Stimulated activated CD4-positive, alpha-beta T cell treated with anti-CD3 and anti-CD28 coated beads, Interleukin-2, amount 100 ng/mL, for 24 hours (primary cell): ENCODE measurements around the gene ZBTB7C.

Source experiments
- DNase-seq, 2 donors: peaks; one replicate each; pipeline ENCODE4 v3.0.0-alpha.2; 2020

The ZBTB7C gene

DNA sequence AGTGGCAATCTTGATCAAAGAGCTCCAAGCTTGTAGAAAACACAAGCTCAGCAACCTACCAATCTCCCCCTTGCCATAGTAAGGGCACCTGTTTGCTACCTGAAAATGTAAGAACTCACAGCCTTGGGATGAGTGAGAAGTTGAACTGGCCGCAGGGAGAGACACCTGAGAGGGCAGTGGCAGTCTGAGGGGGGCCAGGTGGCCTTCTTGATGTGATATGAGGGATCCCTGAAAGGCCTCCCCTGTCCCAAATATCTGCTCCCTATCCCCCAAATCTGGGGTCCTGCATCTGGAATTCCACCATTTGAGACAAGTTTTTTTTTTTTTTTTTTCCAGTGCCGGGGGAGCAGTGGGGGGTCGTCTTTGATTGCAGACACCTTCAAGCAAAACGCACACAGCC, 248.6 kb downstream of the ZBTB7C start:
- no peak for DNase-seq

DNA sequence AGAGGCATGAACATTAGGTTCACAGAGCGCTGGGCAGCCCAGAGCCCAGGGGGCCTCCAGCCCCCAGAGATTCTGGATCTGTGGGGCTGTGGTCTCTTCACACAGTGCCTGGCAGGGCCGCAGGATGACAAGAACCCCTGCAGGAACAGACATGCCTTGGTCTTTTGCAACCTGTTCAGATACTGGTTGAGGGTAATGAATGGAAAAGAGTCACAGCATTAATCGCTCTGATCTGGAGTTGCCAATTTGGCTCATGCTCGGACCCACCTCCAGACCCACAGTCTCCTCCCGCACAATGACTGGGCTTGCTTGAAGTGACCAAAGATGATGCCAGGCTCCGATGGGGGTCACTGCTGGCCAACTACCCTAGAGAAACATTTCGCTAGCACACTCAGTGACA, 249.4 kb downstream of the ZBTB7C start:
- DNase-seq, result no peak

DNA sequence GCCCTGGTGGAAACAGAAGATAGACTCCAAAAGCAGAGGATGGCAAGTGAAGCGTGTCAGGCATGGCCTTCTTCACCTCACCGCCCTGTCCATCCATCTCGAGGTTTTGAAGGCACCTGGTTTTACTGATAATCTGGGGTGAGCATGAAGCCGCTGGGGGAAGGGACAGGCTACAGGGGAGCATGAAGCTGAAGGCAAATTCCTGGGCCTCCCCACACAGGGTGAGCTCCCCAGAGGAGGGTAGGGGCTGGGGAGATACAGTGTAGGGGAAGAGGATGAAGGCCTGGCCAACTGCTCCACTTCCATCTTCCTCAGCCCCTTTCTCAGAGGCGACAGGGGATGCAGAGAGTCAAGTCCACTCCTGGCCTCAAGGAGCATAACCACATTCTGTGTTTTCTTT, 250.5 kb downstream of the ZBTB7C start:
- no peak for DNase-seq

DNA sequence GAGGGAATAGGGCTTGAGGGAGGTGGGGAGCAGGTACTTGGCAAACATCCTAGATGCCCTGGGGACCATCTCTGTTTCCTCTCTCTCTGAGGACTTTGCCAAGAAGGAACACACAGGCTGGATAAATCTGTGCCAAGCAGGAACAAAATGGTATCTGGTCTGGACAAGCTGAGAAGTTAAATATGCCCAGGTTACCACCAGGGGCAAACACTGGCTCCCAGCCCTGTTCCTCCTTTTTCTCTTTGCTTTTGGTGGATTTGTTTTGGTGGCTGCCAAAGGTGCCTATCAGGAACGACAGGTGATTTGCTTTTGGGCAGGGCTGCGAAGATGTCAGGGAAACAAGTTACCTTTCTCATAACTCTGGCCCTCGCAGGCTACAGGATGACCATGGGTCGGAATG, 251.2 kb downstream of the ZBTB7C start:
- no peak for DNase-seq

DNA sequence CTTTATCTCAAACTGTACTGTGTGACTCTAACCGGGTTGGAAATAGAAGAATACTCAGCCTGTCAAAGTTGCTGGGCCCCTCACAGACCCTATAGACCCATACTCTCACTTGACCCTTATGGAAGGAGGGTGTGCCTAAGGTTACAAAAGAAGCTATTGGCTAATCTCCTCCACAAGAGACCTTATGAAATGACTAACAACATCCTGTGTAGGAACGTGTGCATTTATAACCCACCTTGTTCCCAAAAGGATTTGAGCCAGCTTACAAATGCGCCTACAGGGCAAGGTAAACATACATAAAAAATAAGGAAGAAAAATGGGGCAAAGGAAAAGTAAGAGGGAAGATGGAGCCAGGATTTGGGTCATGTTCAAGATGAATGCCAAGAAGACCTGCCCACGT, 253.3 kb downstream of the ZBTB7C start:
- DNase-seq, result no peak

DNA sequence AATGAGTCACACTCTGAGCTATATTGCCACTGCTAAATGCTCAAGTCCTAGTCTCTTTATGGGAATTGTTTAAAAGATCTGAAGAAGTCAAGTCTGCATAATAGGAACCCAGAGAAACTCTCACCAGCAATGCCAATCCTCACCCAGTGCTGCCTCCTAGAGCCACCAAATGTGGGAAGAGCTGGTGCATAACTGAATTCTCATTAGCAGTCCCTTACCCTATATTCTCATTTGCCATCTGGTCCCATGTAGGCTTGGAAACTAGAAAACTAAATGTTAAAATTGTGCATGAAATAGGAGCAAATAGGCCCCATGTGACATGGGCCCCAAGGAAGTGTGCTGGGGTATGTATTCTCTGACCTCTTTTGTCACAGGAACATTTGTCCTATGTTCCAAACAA, 254.4 kb downstream of the ZBTB7C start:
- DNase-seq, result no peak

DNA sequence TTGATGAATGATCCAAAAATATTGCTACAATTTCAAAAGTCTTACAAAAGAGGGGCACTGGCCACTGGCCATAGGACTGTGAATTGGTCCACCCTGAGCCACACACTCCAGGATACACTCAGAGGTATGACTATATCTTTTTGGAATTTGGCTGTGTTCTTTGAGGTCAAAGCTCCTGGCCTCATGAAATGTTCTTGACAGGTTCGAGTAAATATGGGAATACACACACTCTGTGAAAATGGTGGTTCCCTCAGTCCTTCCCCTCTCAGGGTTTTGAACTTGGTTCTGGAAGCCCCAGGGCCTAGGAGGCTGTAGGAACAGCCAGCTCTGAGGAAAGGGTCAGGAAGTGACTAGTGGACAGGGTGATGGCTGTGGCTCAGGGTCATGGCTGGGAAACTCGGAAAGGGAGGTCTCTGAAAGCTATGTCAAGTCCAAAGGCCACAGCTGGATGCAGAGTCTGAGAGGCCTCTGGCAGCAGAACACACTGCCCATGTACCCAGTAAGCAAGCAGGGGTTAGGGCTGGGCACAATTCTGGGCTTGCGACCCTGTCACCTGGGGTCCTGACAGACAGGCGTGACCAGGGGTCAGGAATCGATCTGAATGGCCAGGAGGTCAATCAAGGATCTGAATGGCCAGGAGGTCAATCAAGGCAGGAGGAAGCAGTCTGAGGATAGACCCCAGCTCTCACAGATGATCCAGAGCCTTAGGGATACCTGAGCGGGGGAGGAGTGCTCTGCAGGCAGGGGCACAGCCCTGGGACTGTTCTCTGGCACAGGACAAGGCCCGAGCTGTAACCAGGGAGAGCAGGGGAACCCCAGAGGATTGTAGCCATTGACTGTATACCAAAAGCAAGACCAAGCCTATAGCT, 255.3 kb downstream of the ZBTB7C start:
- no peak for DNase-seq

DNA sequence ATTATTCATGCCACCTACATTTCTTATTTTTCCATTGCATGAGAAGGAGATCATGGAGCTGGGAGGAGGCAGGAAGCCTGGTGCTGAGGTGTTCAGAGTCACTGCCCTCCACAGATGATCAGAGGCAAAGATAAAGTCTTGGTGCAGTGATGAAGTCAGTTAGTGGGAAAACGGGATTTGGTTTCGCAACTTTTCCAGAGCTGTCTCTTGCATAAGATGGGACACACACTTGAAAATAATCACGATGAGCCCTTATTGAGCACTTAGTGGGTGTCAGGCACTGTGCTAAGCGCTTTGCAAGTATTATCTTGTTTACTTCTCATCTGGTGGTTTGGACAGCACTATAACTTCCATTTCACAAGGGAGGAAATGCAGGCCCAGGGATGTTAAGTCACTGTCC, 256.6 kb downstream of the ZBTB7C start:
- DNase-seq, result no peak

DNA sequence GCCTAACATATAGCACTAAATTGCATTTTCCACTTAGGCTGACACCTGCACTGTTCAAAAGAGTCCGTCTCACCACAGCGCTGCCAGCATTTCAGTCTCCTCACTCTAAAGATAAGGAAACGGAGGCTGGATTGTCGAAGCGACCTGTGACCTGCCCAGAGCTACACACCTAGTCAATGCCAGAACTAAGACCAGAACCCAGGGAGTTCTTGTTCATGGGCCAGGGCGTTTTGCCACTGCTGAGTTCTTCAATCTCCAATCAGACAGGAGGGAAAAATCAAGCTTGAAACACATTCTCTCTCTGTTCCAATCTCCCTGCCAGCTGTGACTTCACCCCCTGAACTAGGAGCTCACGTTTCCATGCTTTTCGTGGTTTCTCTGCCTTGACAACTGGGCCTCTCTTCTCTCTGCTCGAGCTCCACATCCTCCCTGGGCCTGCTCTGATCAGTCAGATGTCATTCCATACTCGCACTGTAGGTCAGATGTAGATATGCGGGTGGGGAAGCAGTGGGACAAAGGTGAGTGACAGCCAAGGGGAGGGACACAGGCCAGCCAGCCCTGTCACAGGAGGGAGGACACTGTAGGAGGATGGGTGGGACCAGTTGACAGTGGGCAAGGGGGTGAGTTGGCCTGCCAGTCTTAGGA, 257.6 kb downstream of the ZBTB7C start:
- no peak for DNase-seq

DNA sequence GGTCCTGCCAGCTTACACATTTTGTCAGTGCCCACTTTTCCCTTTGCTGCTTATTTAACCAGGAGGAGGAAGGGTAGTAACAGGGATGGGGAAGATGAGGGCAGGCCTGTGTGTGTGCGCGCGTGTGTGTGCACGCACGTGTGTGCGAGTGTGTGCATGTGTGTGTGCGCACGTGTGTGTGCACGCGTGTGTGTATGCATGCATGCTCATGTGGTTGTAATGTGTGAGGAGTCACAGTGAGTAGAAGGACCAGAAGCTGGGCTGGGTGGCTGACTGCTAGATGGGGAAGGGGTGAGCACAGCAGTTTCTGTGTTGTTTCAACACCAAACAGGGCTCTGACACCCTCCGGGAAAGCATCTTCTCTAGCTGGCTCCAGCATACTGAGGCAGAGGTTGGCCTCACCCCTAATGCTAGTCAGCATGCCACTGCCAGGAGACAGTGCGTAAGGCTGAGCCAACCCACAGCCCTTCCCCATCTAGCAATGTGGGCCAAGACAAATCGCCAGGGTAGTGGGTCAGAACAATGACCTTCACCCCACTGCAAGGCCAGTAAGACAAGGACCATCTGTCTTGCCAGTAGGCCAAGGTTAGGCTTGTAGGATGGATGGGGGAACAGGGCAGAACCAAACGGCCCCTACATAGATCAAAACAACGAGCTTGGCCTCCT, 260.0 kb downstream of the ZBTB7C start:
- no peak for DNase-seq

DNA sequence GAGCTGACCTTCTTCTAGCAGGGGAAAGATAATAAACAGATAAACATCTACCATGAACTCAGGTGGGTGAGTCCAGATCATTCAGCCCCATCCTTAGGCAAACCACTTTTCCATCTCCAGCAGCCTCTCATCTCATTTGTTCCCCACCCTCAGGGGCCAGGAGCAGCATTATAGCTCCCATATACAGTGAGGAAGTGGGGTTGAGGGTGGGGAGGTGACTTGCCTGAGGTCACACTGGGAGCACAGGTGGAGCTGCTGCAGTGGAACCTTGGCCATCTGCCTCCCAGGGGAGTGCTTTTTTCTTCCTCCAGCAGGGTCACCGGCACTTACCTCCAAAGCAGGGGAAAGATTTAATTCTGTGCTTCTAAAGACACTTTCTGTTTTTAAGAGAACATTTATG, 266.2 kb downstream of the ZBTB7C start:
- DNase-seq, result no peak

DNA sequence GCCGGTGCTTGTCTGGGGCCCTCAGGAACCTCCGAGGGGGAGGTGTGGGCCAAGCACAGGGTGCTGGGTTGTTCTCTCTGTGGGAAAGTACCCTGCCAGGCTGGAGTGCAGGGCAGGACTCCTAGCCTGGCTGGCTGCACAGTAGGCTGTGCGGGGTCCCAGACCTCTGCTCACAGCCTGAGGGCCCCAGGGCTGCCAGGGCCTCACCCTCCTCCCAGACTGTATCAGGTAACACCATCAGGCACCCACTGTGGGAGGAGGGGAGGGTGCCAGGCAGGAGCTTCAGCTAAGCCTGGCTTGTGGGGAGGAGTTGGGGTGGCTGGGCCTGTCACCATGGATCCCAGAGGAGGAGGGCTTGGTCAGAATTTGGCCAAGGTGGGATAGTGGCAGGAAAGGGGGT, 266.8 kb downstream of the ZBTB7C start:
- DNase-seq, result no peak

DNA sequence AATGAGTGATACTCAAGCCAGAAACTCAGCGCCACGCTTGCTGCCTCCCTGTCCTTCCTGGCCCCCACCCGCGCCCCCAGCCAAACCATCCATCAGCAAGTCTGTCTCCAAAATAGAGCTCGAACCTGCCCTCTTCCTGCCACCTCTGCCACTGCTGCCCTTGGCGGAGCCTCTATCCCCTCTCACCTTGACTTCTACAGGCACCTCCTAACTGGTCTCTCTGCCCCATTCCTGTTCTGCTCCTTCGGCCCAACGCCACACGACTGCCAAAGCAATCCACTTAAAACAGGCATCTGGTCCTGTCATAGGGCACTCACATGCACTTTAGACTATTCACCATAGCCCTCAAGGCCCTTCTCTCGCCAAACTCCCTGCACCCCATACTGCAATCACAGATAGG, 268.5 kb downstream of the ZBTB7C start:
- no peak for DNase-seq

DNA sequence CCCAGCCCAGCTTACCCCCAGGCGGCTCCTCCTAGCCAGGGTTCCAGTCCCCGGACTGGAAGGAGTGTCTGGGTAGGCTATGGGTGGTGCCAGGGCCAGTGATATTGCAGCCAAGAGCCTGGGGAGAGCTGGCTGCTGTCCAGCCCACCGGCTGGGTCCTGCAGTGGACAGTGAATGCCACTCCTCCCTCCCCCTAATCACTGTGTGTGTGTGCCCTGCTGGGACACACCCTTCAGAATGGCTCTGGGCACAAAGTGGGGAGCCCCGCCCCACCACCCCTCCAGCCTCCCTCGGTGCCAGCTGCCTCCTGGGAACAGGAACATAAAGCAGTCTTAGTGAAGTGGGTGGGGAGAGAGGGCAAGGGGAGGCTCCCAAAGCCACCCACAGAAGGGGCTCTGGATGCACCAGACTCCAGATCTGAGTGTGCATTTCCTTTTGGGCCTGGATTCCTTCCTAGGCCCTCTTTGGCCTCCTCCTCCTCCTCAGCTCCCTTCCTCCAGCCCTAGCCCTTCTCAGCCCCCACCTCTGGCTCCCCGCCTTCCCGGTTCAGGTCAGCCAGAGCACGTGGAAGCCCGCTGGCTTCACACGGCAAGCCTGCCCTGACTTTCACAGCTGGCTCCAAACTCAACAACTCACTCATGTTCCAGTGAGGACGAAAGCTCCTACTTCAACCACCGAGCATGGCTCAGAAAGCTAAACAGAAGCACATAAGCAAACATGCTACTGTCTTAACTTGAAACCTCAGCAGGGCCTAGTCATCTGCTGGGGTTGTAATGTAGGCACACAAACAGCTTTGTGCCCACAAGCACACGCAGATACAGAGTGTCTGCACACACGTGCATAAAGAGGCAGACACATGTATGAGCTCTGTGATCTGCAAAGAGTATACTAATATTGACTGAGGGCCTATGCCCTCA, 269.5 kb downstream of the ZBTB7C start:
- no peak for DNase-seq

DNA sequence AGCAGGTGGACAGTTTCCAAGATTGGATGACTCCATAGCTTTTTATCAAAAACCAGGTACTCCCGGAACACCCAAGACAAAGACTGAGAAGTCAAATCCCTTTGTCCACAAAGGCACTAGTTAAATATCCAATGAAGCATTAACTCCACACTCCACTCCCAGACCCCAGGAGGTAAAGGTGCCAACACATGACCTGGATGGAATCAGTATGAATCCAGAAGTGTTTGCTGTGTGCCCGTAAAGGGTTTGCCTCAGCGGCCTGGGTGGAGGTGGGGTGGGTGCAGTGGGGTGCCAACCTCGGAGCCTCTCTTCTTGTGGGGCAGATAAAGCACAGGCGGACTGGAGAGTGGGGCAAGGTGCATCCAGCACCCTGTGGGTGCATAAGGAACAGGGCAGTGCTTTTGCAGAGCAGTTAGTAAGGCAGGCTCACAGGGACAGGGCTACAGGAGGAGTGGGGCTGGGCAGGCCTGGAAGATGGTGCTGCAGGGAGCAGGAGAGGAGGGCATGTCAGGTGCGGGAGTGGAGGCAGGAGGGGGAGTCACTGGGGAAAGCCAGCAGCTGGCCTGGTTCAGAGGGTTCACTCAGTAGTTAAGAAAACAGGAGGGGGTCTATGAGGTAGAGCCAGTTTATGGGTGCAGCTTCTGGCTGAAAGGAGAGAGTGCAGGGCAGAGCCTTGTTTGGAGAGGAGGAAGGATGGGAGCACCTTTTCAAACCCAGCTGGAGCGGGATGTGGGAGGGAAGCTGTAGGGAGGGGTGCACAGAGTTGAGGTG, 270.3 kb downstream of the ZBTB7C start:
- no peak for DNase-seq

DNA sequence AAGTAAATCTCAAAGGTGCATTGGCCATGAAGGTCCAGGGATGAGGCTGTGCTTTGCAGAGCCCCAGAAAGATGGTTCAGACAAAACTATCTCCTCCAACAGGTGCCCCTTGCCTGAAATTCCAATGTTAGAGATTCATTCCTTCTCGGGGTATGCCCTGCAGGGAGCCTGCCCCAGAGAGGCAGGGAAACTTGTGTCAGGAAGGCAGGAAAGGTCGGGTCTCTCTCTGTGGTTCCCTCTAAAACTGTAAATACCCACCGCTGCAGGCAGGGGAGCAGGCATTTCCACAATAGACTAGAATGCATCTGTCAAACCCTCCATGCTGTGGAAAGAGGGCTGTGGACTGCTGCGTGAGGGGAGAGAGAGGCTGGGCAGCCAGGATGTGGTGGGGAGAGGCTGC, 271.0 kb downstream of the ZBTB7C start:
- DNase-seq, result no peak

DNA sequence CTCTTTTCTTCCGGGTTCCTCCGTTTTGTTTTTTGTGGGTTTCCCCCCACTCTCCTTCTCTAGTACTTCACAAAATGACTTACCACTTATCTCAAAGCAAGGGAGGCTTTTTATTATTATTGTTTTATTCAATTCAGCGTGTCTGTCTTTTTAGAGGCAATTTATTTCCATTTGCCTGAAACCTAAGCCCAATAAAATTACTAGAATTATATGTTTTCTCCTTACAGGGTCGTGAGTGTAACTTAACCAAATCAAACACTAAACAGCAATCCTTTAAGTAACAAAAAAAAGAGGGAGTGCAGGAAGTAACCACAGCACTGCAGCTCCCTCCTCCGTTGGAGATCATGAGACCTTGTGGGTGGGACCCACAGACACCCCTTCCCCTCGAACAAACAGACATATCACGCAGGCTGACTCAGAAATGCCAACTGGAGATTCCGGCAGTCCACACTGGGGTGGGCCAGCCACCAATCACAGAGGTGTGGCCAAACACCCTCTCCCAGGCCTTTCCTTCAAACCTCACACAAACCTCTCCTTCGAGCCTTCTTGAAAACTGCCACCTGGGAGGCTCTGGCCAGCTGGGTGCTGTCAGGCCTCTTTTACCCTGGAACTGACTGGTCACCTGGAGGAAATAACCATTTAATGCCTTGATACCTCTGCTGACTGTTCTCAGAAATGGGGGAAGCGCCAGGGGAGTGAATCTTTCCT, 271.7 kb downstream of the ZBTB7C start:
- no peak for DNase-seq

DNA sequence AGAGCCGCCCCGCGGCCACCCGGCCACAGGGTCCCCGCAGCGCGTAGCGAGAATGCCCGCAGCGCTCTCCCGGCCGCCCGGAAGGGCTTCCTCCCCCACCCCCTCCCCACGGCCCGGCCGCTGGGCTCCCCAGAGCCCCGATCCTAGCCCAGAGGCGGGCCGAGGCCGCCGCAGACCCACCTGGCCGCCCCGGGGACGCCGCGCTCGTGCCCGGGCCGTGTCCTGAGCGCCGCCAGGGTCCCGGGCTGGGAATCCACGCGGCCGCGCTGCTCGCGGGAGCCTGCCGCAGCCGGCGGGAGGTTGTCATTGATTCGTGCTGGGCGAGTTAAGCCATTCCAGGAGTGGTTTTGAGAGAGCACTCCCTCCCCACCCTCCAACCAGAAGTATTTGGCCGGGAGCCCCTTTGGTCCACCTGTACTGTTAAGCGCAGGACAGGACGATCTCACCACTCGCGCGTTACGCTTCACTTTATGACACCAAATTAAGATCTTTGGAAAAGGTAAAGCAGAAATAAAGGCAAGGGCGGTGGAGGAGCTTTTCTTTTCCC, 272.3 kb downstream of the ZBTB7C start:
- no peak for DNase-seq

DNA sequence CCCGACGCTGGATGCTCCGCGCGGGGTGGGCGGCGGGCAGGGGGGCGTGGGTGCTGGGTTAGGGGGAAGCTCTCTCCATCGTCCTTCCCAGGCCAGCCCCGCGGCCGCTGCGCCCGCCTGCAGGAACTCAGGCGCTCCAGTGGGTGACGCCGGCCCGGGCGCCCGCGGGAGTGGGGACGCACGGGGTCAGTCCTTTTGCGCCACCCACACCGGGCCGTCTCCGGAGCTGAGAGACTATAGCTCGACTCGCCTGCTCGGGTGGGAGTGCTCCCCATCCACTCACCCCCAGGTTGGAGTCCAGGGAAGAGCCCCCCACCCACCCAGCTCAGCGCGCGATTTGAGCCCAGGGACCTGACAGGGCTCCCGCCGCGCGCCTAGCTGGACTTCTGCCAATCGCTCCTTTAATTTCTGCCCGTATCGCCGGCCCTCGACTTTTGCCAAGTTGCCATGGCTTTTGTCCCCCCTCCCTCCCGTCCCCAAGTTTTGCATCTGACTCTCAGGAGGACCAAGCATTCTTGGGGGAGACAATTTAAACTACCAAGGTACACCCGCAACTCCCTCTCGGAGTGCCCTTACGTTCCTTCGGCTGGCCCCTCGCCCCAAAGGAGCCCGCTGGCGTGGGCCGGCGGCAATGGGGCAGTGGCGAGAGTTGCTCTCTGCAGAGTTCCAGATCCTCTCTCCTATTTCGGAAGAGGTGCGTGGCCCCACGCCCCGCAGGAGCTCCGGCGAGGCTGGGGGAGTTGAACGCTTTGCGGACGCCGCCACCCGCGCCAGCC, 272.9 kb downstream of the ZBTB7C start:
- DNase-seq, result no peak

DNA sequence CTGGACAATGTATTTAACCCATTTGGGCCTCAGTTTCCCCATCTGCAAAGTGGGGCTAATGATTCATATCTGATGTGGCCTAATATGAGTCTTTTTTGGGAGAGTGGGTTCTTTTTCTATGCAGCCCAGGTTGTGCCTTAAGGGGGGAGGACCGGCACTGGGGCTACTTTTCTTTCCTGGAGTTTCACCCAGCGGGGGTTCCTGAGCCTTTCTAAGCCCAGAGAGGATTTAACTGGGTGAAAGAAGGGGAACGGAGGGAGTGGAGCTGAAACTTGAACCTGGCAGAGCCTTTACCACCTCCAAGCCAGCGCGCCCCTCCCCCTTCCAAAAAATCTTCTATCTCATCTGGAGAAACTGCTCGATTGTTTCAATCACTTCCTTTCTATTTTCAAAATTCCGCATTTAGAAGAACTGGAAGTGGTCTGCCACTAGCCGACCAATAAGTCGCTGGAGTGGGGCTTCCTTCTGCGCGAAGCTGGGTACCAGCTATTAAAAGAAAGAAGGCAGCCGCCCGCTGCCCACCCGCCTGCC, 273.7 kb downstream of the ZBTB7C start:
- DNase-seq, result no peak
